ENCODE measurements around the gene AKAP13. TPM values are rescaled to one million over a fixed set of nuclear protein-coding genes. Genes with fewer than 3 reads are reported as not detected.

The AKAP13 gene
- total and polyA plus RNA-seq, 2 of the 8 experiments (the other 6 are each of a cell fraction or from before 2014, with no cell fraction given), result 14.0 to 46.2 TPM

DNA sequence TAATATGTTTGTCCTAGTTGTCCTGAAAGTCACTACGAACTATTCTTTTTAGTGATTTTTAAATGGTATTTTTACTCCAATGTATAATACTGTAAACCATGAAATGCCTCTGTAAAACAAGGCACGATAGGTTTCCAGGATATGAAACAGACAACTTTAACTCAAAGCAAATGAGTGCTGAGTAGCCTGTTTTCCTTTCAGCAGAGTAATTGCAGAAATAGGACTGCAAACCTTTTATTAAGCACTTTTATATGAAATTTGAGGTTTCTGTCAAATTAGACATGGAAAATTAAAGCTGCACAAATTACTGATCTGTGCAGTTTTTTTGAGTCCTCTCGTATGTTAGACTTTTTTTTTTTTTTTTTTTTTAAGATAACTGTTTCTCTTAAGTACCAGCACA is 16.2 kb downstream of the AKAP13 start:
- 0 out of 2 replicates have a peak, but pooled peaks cover 2% of the 10 kb centered on the region for H3K79me1 ChIP-seq (ENCODE audit: low read depth, low read length)
- no peak overlapping the region for H2BK120ac ChIP-seq (replicated peaks; ENCODE audit: low read depth, low read length)
- H3K27me3 ChIP-seq (replicated peaks in 1 of 4; ENCODE audit: control insufficient read depth in 3 of 4, extremely low read depth in 1 of 4, insufficient read depth in 3 of 4, low read length in 3 of 4), result no peaks in the 10 kb centered on the region
- H3K9me3 ChIP-seq (ENCODE audit: insufficient read depth in 2 of 2, low read depth in 1 of 2, low read length in 1 of 2), result no peaks in the 10 kb centered on the region
- H3K4me2 ChIP-seq (ENCODE audit: insufficient read depth in 1 of 2, low read depth in 2 of 2, low read length in 2 of 2), result no peak overlapping the region
- H2BK20ac ChIP-seq (ENCODE audit: low read length), result no peak overlapping the region
- peaks cover 7 to 13% of the 10 kb centered on the region in 2 experiments for H4K20me1 ChIP-seq (replicated peaks in 1 of 2; ENCODE audit: control insufficient read depth in 1 of 2, insufficient read depth in 2 of 2, low read length in 2 of 2)
- FAIRE-seq (no peak), DNase-seq (ENCODE audit: low read depth in 1 of 2, low spot score in 2 of 2) (no peak)
- H3K36me3 ChIP-seq (ENCODE audit: control insufficient read depth in 2 of 4, insufficient read depth in 4 of 4, low read length in 3 of 4), result no peaks in the 10 kb centered on the region
- H2AFZ ChIP-seq (ENCODE audit: low read length), result no peak overlapping the region
- POLR2A ChIA-PET (ENCODE audit: partially characterized antibody), result interaction anchor here (0.6 kb wide), 1 partner anchor 11 kb away, joined by 3 read pairs; no protein-coding TSS in a partner anchor
- H4K5ac ChIP-seq (ENCODE audit: insufficient read length, low read depth, low read length), result no peak overlapping the region
- H3K14ac ChIP-seq (ENCODE audit: insufficient read length), result no peak overlapping the region
- WGBS, 2 experiments (ENCODE audit: extremely low coverage in 1 of 2, insufficient coverage in 1 of 2, insufficient read length in 1 of 2, insufficient replicate concordance in 2 of 2, low coverage in 1 of 2, low lambda C conversion rate in 2 of 2, missing lambda C conversion rate in 1 of 2), result 89% methylated on average over 3 of the region's 3 CpGs; no CpG with 5 or more reads in 1 of the 2 experiments
- H2AK5ac ChIP-seq (ENCODE audit: low read depth, low read length), result no peak overlapping the region
- CTCF ChIA-PET (ENCODE audit: partially characterized antibody), result interaction anchor here (0.6 kb wide), 1 partner anchor 16 kb away, joined by 3 read pairs; no protein-coding TSS in a partner anchor
- H4K8ac ChIP-seq (ENCODE audit: extremely low read depth, insufficient read depth, low read length), result no peak overlapping the region
- H3K4me1 ChIP-seq (replicated peaks in 1 of 4; ENCODE audit: control insufficient read depth in 3 of 4, insufficient read depth in 4 of 4, low read length in 3 of 4), result peaks cover 0 to 11% (median 6%) of the 10 kb centered on the region in 4 experiments; a peak in 4 of 7 replicates
- no peak overlapping the region for H3K27ac ChIP-seq (ENCODE audit: low read depth, low read length)
- no peak overlapping the region for H4K91ac ChIP-seq (replicated peaks; ENCODE audit: insufficient read length, low read length)
- no peak for TF ChIP-seq TCF12 (IDR thresholded peaks at IDR 0.05; ENCODE audit: low read depth, low read length)
- TF ChIP-seq CREB1 (IDR thresholded peaks at IDR 0.05), result no peak
- no peak for TF ChIP-seq E2F6 (IDR thresholded peaks at IDR 0.05)
- TF ChIP-seq EZH2 (IDR thresholded peaks at IDR 0.05; ENCODE audit: low read depth, low read length, severe bottlenecking), result no peak
- TF ChIP-seq EGR1 (IDR thresholded peaks at IDR 0.05; ENCODE audit: borderline replicate concordance, low read depth, low read length), result no peak
- no peak for TF ChIP-seq TBP (IDR thresholded peaks at IDR 0.05; ENCODE audit: low read depth, low read length)
- no peak for TF ChIP-seq JUN (IDR thresholded peaks at IDR 0.05; ENCODE audit: low read depth, low read length)
- TF ChIP-seq JUND (IDR thresholded peaks at IDR 0.05; ENCODE audit: low read length), result no peak
- no peak for TF ChIP-seq POLR2A (IDR thresholded peaks at IDR 0.05; ENCODE audit: control extremely low read depth in 1 of 2, low read depth in 2 of 2, low read length in 2 of 2)
- TF ChIP-seq HDAC6 (IDR thresholded peaks at IDR 0.05; ENCODE audit: low read depth, low read length), result no peak
- no peak for TF ChIP-seq POLR2AphosphoS5 (IDR thresholded peaks at IDR 0.05; ENCODE audit: low read depth, low read length)
- TF ChIP-seq, protein P1, sequence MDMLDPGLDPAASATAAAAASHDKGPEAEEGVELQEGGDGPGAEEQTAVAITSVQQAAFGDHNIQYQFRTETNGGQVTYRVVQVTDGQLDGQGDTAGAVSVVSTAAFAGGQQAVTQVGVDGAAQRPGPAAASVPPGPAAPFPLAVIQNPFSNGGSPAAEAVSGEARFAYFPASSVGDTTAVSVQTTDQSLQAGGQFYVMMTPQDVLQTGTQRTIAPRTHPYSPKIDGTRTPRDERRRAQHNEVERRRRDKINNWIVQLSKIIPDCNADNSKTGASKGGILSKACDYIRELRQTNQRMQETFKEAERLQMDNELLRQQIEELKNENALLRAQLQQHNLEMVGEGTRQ (IDR thresholded peaks at IDR 0.05; ENCODE audit: low read length), result no peak
- no peak overlapping the region for H3K4ac ChIP-seq (replicated peaks; ENCODE audit: insufficient read length, low read depth, low read length)
- no peak overlapping the region for H2BK5ac ChIP-seq (ENCODE audit: low read depth, low read length)
- no peak overlapping the region for H3K23ac ChIP-seq (ENCODE audit: insufficient read length)
- no peak overlapping the region for H3K18ac ChIP-seq (ENCODE audit: extremely low read depth, low read length)
- no peak overlapping the region for H3K56ac ChIP-seq (replicated peaks; ENCODE audit: insufficient read length, low read depth, low read length)
- H3K4me3 ChIP-seq (ENCODE audit: extremely low read depth in 1 of 4, insufficient read depth in 2 of 4, low read depth in 3 of 4, low read length in 4 of 4), result no peak overlapping the region
- H3K9ac ChIP-seq (replicated peaks in 1 of 4; ENCODE audit: extremely low read depth in 1 of 4, low read depth in 3 of 4, low read length in 3 of 4), result no peak overlapping the region
- no peak overlapping the region for H2BK12ac ChIP-seq (ENCODE audit: low read depth, low read length)
- no peaks in the 10 kb centered on the region for H3K23me2 ChIP-seq (ENCODE audit: low read depth, low read length)
- H2BK15ac ChIP-seq (ENCODE audit: low read length), result no peak overlapping the region
- H3K79me2 ChIP-seq (ENCODE audit: control insufficient read depth in 1 of 2, insufficient read depth in 2 of 2, low read length in 2 of 2), result peaks cover 2 to 84% of the 10 kb centered on the region in 2 experiments; a peak in 3 of 4 replicates

Data from H1 (cell line).